ENCODE data around the gene PHAF1.

The PHAF1 gene

GRCh38 chr16:67148656-67149275 lies 39.0 kb downstream of the PHAF1 start:
- DNase-seq: no peak

GRCh38 chr16:67149276-67150046 lies 39.7 kb downstream of the PHAF1 start:
- DNase-seq: no peak

GRCh38 chr16:67150047-67150832 lies 40.5 kb downstream of the PHAF1 start:
- peak; percentile 67 for DNase-seq

GRCh38 chr16:67150833-67151396 lies 41.2 kb downstream of the PHAF1 start, which contains the start of gene B3GNT9:
Gene B3GNT9 (minus strand): TSS chr16:67150998. CDS start chr16:67150485, 513 bp downstream.
- DNase-seq: peak; percentile 69

GRCh38 chr16:67151431-67152097 lies 41.8 kb downstream of the PHAF1 start:
- no peak for DNase-seq

- DNase-seq: no peak
Measured at GRCh38 chr16:67154578-67155294, 45.0 kb downstream of the PHAF1 start.

- peak; percentile 85 for DNase-seq
Measured at GRCh38 chr16:67155295-67156142, 45.8 kb downstream of the PHAF1 start.

- DNase-seq: no peak
Measured at GRCh38 chr16:67156143-67156844, 46.6 kb downstream of the PHAF1 start.

GRCh38 chr16:67157106-67157748 lies 47.5 kb downstream of the PHAF1 start:
- no peak for DNase-seq

GRCh38 chr16:67157892-67158635 lies 48.3 kb downstream of the PHAF1 start:
- DNase-seq: no peak

GRCh38 chr16:67158637-67159600 lies 49.2 kb downstream of the PHAF1 start:
- DNase-seq: peak; percentile 88

GRCh38 chr16:67161595-67162058 lies 51.9 kb downstream of the PHAF1 start:
- no peak for DNase-seq

GRCh38 chr16:67162506-67163163 lies 52.9 kb downstream of the PHAF1 start:
- no peak for DNase-seq

- DNase-seq: peak; percentile 70
Measured at GRCh38 chr16:67163164-67163998, 53.6 kb downstream of the PHAF1 start.

- no peak for DNase-seq
Measured at GRCh38 chr16:67163999-67164558, 54.3 kb downstream of the PHAF1 start.

GRCh38 chr16:67164599-67165061 lies 54.9 kb downstream of the PHAF1 start, which contains the start of gene HSF4:
Gene HSF4 (plus strand): TSS chr16:67164745. CDS start chr16:67164812, 67 bp downstream.
- DNase-seq: peak; percentile 33
